Stimulated activated CD4-positive, alpha-beta T cell treated with anti-CD3 and anti-CD28 coated beads, Interleukin-4, amount 100 ng/mL, for 24 hours (primary cell): ENCODE results near the gene STON2.

Experiments
- DNase-seq: peaks from one replicate; pipeline ENCODE4 v3.0.0-alpha.2; 2020

STON2 gene

DNA sequence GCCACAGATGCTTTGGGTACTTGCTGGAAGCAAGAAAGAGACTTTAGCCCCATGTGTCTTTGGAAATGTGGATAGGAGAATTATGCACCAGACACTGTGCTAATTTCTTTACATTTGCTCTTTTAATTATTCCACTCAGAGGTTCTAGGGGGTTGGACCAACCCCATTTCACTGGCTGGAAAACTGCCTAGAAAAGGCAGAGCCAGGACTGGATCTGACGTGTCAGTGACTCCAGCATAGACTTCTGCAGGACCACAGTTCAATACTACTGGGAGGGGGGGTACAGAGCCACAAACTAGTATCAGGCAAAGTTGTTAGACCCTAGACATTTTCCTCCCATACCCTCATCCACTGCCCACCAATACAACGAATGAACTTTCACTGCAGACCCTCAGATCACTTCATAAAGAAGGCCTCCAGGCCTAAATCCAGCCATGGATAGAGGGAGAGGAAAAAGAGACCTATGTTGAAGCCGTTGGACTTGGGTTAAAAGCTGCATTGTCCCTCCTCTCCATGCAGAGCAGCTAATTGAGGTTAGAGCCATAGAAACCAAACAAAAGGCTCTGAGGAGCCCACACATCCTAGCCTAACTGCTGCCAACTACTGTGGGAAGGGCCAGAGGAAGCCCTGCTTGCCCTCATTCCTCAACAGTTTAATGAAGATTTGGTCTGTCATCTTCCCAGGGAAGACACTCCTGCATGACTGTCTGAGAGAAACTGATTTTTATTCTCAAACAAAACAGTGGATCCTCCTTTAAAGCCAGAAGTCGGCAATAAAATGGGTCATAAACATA lies 68.7 kb downstream of the STON2 start:
- DNase-seq: no peak

DNA sequence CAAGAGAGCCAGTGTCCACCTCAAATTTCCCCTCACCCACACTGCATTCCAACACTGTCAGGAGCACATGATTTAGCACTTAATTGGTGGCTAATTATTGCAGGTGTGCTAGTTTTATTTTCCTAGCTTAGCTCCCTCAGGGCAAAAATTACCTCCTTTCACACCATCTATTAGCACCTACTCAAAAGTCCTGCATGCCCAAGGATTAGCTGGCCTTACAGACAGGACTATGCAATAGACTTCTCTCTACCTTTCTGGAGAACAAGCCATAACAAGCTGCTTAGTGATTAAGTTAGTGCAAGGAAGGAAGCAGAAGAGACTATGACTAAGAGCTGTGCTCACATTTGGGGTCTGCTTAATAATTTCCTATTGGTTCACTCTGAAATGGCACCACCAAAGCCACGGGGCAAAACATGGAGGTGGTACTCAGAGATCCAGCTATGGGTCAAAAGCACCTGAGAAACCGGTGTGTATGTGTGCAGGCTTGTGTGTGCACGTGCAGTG lies 69.5 kb downstream of the STON2 start:
- no peak for DNase-seq

DNA sequence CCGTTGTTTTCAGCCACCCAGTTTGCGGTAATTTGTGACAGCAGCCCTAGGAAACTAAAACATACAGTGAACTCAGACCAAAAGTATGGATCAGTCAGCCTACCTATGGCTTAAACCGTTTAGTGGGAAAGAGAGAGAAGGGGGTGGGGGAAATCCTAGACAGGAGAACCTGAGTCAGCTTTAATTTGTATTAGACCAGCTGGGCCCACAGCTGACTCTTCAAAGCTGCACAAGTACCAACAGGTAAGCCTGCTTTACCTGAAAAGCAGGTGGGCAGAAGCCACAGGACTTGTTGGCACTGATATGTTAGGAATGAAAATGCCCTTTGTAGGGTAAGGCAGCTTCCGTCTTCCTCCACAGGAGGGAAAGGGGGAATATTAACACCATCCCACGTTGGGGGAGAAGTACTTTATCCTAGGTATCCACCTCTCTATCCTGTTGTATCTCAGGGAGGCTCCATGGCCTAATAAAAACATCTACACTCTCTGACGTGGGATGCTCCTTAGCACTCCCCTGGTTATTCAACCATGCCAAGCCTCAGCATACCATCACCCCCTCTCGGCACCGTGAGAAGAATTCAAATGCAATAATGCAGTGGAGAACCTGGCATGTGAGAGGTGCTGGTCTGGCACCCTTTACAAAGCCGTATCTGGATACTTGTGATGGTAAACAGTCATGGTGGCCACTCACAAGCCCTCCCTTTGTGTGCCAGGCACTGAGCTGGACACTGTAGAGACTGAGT lies 70.3 kb downstream of the STON2 start:
- DNase-seq: no peak

DNA sequence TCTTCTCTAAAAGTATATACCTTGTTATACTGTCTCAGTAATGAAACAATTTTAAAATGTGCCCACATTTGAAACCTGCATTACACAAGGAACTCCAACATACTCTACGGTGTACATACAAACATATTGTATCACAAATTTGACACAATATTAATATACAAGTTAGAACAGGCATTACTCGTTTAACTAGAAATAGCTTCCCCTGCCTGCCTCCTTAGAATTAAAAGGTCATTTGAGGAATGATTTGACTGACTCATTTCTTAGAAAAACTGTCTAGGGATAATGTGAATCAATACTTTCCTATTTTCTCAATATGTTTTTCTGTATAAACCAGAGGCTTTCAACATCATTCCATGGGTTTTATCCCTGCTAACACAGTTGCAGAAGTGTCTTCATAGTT lies 73.7 kb downstream of the STON2 start:
- DNase-seq: no peak

DNA sequence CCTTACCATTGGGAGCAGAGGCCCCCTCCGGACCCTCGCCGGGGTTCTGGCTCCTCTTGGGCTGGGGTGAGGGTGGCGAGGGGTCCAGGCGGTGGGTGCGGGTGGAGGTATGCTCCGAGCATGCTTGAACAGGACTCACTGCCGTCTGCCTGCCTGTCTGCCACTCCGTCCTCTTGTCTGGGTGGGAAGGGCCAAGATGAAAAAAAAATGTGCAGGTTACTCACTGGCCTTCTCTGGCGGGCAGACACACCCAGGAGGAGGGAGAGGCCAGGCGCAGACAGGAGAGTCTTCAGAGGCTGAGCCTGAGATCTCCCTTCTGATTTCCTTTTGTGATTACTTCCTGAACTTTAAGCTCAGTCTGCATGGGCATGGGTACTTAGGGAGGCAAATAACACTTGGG lies 76.1 kb downstream of the STON2 start:
- DNase-seq: no peak

DNA sequence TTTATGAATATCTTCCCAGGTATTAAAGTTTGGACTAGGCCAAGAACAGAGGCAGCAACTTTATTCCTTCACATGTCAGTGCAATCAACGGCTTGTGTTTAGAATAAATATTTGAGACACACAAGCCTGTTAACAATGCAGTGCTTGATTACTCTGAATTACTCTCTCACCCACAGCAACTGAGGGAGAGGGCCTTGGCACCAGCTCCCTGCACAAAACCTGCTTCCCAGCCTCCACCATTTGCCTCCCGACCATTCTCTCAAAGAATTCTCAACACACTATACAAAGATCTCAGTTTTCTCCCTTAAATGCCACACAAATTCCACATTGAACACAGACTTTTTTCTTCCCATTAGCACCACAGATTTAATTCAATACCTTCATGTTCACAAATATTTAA lies 77.0 kb downstream of the STON2 start:
- no peak for DNase-seq

DNA sequence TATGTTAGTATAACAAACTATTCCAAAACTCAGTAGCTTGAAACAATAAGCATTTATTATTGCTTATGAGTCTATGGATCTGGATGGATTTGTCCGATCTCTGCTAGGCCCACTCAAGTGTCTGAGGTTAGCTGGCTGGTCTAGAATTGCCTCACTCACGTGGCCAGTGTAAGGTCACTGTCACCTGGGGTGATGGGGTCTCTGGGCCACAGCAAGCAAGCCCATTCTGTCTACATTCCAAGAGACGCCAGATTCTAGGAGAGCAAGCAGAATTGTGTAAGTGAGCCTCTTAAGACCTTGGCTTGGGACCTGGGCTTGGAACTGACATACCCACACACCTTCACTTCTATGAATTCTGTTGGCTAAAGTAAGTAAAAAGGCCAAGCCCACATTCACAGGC lies 80.2 kb downstream of the STON2 start:
- no peak for DNase-seq

DNA sequence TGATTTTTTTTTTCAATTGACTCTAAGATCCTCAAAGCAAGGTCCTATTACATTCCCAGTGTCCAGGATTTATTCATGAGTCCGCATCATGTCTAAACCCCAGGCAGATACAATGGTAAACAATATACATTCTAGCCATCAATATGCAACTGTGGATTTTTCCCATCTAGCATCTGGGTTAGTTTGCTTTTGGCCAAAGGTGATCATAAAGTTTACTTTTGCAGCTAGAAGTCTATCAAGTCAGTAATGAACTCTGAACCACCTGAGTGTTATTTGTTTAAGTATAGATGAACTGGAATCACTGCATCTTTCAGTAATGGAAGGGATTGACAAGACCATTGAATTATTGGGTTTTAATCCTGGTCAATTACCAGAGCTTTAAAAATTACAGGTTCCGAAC lies 80.8 kb downstream of the STON2 start:
- DNase-seq: no peak

DNA sequence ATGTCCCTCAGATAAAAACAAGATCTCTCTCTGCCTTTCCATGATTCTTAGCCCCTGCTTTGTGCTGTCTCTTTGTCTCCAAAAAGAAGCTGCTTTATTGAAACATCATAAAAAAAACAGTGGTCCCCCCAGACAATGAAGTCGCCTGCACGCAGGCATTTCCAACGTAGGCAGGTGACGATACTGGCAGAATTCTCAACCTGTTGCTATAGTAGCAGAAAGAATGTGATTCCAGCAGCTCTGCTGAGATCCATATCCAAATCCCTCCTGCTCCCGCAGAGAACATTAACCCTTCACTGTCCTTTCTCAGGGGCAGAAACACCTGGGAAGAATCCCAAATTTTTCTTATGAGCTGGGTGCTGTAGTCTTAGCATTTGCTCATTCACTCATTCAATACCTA lies 84.8 kb downstream of the STON2 start:
- no peak for DNase-seq

DNA sequence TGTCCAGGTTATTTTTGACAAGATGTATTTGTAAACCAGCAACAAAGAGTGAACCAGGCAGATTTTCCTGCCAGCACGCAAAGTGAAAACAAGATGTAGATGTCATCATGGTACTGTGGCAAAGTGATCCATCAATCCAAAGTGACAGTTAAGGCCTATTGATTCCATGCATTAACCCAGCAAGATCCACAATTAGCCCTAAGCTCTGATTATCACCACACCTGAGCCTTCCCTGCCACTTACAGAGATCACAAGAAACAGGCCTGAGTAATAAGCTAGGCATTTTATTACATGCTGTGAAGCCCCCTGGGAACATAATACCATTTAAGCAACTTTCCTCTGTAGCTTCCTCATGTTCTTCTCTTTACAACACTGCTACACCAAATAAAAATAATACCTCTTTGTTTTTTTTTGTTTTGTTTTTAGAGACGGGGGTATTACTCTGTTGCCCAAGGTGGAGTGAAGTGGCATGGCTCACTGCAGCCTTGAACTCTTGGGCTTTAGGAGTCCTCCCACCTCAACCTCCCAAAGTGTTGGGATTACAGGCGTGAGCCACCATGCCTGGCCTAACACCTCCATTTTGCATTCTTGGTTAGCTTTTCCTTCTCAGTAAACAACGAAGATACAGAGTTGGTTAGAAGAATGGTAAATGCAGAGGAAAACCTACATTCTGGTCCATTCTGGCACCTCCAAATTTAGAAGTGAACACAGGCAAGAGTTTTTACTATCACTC lies 85.5 kb downstream of the STON2 start:
- no peak for DNase-seq

DNA sequence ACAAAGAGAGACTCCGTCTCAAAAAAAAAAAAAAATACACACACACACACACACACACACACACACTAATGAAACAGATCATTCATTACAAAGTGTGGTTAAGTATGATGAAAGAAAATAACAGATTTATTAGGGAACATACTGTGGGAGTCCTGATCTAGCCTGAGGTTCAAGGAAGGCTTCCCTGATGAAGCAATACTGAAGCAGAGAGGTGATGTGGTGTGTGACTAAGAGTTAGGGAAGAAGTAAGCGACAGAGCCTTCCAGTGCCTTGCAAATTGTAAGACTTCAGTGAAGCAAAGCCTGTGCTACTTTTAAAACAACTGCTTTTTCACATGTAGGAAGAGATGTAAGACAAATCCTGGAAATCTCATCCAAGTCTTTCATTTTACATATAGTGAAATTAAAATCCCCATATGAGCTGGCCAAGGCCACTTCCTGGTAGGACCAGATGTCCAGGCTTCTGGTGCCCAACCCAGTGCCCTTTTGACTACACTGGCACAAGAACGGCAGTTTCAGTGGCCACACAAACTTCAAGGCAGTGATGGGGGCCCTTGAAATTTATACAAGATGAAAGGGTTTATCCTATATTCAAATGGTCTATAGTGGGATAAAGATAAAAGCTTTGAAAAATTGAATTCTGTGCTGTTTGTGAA lies 86.2 kb downstream of the STON2 start:
- DNase-seq: no peak

DNA sequence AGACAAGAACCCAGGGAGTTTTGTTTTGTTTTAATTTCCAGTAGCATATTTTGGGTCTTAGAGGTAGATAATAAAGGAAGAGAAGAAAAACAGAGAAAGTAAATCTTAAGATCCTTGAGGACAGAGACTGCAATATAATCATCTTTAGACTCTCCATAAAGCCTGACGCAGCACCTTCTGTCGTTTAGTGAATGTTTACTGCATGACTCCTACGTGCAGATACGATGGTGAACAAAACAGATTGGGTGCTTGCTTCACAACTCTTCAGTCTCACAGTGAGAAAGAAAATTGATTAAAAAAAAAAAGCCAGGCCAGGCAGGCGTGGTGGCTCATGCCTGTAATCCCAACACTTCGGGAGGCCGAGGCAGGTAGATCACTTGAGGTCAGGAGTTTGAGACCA lies 86.9 kb downstream of the STON2 start:
- DNase-seq: no peak

DNA sequence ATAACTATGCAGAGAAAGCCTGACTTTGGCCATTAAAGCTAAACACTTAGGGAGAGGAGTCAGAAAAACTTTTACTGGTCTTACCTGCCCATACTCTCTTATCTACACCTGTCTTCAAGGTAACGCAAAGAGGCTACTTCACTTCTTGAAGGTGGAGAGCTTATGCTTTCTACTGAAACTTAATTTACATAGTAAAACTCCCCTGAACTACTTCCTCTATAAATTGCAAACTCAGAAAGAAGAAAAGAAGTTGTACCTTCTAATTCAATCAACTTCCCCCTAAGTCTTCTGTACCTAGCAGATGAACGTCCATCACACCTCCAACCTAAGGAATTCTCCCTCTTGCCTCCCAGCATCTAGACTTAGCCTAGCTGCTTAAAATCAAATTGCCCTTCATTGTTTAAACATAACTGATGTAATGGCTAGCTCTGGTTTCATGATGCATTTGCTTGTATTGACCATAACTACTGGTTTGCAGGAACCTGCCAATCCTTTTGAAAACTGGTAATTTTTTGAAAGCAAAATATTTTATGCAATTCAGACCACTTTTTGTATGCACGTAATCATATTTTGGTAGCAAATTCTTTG lies 87.7 kb downstream of the STON2 start:
- DNase-seq: no peak

DNA sequence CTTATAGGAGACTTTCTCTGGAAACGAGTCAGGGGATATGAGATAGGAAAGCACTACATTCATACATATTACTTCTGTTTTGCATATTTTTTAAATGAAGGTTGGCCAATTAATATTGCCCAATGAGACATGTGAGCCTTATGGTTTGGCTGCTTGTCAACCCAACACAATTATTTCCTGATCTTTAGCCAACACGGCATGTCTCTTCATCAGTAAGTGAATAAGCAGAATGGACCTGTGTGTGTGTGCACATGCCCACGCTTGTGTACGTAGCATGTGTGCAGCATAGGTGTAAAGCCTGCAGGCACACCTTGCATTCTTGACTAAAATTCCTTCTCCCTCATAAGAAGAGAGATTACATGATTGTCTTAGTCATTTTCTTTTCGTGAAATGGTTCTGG lies 88.3 kb downstream of the STON2 start:
- DNase-seq: no peak

DNA sequence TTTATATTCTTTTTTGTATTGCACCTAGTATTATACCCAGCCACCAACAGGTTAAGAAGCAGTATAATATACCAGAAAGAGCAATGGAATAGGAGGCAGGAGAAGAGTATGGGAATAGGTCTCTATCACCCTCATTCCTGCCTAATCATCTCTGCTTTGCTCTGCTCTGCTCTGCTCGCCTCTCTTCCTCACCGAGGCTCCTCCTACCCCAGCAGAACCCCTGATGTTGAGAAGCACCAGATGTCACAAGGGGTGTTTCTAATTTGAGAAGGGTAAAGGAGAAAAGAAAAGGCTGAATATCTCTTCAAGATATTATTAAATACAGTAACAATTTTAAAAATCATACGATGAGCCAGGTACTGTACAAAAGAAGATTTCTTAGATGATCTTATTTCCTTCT lies 89.0 kb downstream of the STON2 start:
- DNase-seq: no peak

DNA sequence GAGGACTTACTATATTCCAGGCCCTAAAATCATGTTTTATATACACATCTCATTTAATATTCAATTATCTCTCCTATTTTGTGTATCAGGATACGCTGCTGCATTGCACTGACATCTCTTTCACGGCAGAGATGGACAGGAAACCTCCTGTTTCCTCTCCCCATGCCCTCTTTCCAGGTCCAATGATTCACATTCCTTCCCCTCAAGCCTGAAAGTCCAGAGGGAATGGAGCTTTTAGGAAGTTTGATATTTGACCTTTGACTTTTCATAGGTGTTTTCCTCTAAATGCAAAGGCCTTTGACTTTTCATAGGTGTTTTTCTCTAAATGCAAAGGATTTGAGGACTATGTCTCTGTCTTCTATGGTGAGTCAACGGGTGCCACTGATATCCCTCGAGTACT lies 89.5 kb downstream of the STON2 start:
- no peak for DNase-seq

DNA sequence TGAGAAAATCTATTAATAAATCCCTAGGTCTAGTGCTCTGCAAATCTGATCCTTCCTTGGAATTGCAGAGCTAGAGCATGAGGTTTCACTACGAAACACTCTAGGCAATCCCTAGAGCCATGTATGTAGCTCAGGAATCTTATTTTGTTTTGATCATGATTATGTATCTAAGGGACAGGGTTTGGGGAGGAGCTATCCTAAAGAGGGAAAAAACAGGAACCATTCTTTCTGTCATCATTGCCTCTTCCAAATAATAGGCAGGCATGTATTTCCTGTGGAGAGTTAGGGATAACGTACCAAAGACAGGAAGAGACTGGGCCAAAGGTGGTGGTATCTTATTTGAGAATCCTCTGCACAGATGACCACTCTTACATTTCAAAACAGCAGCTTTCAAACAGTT lies 90.6 kb downstream of the STON2 start:
- DNase-seq: no peak

DNA sequence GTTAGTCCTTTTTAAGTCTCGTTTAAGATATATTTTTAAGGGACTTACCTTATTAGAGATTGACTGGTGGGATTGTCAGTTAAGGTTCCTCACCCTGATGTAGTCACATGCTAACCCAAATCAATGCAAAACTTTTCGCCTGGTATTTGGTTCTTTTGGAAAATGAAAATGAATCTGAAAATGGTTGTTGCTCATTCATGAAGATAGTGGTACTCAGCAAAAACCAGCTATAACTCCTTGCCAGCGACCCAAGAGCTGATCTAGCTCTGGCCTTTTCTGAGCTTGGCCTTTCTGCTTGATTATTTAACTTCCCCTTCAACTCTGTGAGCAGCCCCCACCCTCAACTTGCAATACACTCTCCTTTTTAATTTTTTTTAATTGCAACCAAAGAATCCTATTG lies 94.4 kb downstream of the STON2 start:
- DNase-seq: no peak

DNA sequence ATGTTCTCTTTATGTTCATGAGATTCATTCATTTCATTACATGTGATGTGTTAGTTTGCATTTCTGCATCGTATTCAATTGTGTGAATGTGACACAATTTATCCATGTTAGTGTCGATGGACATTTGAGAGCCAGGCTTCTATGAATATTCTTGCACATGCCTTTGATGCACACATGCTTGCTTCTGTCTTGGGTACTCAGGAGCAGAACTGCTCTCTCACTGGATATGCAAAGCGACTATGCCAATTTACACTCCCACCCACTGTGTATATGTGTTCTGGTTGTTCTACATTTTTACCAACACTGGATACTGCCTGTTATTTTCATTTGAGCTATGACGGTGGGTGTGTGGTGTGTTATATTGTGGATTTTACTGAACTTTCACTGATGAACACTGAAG lies 95.1 kb downstream of the STON2 start:
- no peak for DNase-seq

DNA sequence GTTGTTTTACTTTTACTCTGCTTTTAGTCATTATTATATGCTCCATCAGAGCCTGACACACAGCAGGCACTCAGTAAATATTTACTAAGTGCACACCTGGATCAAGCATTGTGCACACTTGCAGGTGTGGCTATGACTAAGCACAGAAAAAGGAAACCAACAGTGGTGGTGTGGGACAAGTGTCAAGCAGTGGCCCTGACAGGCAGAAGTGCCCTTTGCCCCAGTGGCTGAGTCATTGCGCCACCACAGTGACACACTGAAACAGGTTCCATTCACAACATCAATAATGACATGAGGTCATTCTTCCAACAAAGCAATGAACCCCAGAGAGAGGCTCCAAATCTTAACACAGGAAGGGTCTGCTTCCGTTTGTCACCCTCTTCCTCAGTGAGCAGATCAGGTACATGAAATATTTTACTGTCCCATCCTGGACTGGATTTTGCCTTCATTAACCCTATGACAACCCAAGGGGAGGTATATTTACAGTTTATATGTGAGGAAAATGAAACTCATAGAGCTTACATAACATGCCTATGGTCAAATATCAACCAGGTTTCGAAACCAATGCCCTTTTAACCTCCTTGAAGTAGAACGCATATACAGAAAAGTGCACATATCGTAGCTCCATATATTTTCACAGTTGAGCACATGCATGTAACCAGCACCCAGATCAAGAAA lies 96.7 kb downstream of the STON2 start:
- peak; percentile 13 for DNase-seq

DNA sequence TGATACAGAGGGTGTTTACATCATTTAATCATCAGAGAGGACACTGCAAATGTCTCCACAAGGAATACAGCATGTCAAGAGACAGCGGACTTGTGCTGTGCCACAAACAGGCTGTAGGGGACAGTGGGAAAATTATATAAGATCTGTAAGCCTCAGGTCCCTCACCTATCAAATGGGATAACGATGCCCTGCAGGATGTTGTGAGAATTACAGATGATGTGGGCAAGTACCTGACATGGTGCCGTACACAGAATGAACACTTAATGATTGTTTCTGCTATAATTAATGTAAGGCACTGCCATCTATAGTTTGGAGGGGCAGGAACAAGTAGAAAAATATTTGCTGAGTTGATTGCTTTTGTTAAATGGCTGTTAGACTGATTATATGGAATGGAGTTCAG lies 97.5 kb downstream of the STON2 start:
- DNase-seq: no peak

DNA sequence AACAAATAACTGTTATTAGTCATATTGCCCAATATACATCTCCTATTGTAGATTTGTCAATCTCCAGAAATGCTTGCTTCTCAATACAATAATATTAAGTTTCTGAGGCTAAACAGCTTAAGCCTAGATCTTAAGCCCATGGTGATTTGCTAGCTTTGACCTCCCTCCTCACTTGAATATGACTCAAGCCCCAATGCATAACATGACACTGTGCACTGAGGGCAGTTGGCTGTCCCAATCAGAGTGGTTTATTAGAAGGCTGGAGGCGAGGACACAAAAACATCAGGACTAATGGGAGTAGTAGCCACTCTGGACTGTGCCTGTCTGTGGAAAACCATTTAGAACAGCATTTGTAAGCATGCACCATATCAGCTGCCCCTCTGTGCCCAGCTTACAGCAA lies 98.3 kb downstream of the STON2 start:
- no peak for DNase-seq
